ENCODE measurements around the gene NUDCD2. TPM values are rescaled to one million over a fixed set of nuclear protein-coding genes. Genes with fewer than 3 reads are reported as not detected.

Gene NUDCD2
- total RNA-seq, 1 experiment from 2014 or later, result 44.9 TPM

- Mint-ChIP-seq H3K9me3 (ENCODE audit: low read depth, unreplicated experiment) (peaks cover 3% of the 10 kb centered on the region), H3K4me1 (ENCODE audit: low read depth, unreplicated experiment) (no peaks in the 10 kb centered on the region), H3K36me3 (ENCODE audit: insufficient read depth, unreplicated experiment) (peaks cover 2% of the 10 kb centered on the region), H3K4me3 (ENCODE audit: low read depth, unreplicated experiment) (no peak overlapping the region), H3K27me3 (ENCODE audit: unreplicated experiment) (no peaks in the 10 kb centered on the region), H3K27ac (ENCODE audit: unreplicated experiment) (no peak overlapping the region)
- intact Hi-C loops (cut with micrococcal nuclease; ENCODE audit: unreplicated experiment), result no loop called here
- no TSS peak for BruUV-seq (replicated peaks)
- no peak for DNase-seq
- CTCF ChIA-PET, result interaction anchor here (0.6 kb wide), 1 partner anchor 58 kb away, joined by 3 read pairs; no protein-coding TSS in a partner anchor
- TF ChIP-seq CTCF (IDR thresholded peaks at IDR 0.05; ENCODE audit: unreplicated experiment), result no peak
These were observed 36.4 kb upstream of the NUDCD2 start for GRCh38 chr5:163496286-163496685.

- H3K36me3 Mint-ChIP-seq (ENCODE audit: insufficient read depth, unreplicated experiment), result peaks cover 20% of the 10 kb centered on the region
- H3K27ac Mint-ChIP-seq (ENCODE audit: unreplicated experiment), result no peak overlapping the region
- BruUV-seq (replicated peaks), result no TSS peak
- no peak for DNase-seq
- no peak overlapping the region for H3K4me3 Mint-ChIP-seq (ENCODE audit: low read depth, unreplicated experiment)
- CTCF ChIA-PET, result no interaction called here
- intact Hi-C loops (cut with micrococcal nuclease; ENCODE audit: unreplicated experiment), result no loop called here
- H3K27me3 Mint-ChIP-seq (ENCODE audit: unreplicated experiment), result no peaks in the 10 kb centered on the region
- H3K9me3 Mint-ChIP-seq (ENCODE audit: low read depth, unreplicated experiment), result no peaks in the 10 kb centered on the region
- TF ChIP-seq CTCF (IDR thresholded peaks at IDR 0.05; ENCODE audit: unreplicated experiment), result no peak
- no peaks in the 10 kb centered on the region for H3K4me1 Mint-ChIP-seq (ENCODE audit: low read depth, unreplicated experiment)
These were observed 29.8 kb upstream of the NUDCD2 start for GRCh38 chr5:163489745-163490075.

- no peak for TF ChIP-seq CTCF (IDR thresholded peaks at IDR 0.05; ENCODE audit: unreplicated experiment)
- CTCF ChIA-PET, result no interaction called here
- H3K27ac Mint-ChIP-seq (ENCODE audit: unreplicated experiment), result no peak overlapping the region
- H3K27me3 Mint-ChIP-seq (ENCODE audit: unreplicated experiment), result no peaks in the 10 kb centered on the region
- DNase-seq, result no peak
- intact Hi-C loops (cut with micrococcal nuclease; ENCODE audit: unreplicated experiment), result no loop called here
- no TSS peak for BruUV-seq (replicated peaks)
- H3K4me3 Mint-ChIP-seq (ENCODE audit: low read depth, unreplicated experiment), result no peak overlapping the region
- no peaks in the 10 kb centered on the region for H3K4me1 Mint-ChIP-seq (ENCODE audit: low read depth, unreplicated experiment)
- peaks cover 20% of the 10 kb centered on the region for H3K36me3 Mint-ChIP-seq (ENCODE audit: insufficient read depth, unreplicated experiment)
- no peaks in the 10 kb centered on the region for H3K9me3 Mint-ChIP-seq (ENCODE audit: low read depth, unreplicated experiment)
These were observed 29.3 kb upstream of the NUDCD2 start for GRCh38 chr5:163489055-163489744.

GRCh38 chr5:163478982-163479271, 19.0 kb upstream of the NUDCD2 start:
- DNase-seq, result no peak
- Mint-ChIP-seq H3K36me3 (ENCODE audit: insufficient read depth, unreplicated experiment) (peaks cover 10% of the 10 kb centered on the region), H3K9me3 (ENCODE audit: low read depth, unreplicated experiment) (no peaks in the 10 kb centered on the region), H3K27ac (ENCODE audit: unreplicated experiment) (no peak overlapping the region), H3K4me1 (ENCODE audit: low read depth, unreplicated experiment) (no peaks in the 10 kb centered on the region), H3K27me3 (ENCODE audit: unreplicated experiment) (no peaks in the 10 kb centered on the region), H3K4me3 (ENCODE audit: low read depth, unreplicated experiment) (no peak overlapping the region)
- BruUV-seq (replicated peaks), result no TSS peak
- intact Hi-C loops (cut with micrococcal nuclease; ENCODE audit: unreplicated experiment), result no loop called here
- TF ChIP-seq CTCF (IDR thresholded peaks at IDR 0.05; ENCODE audit: unreplicated experiment), result no peak
- CTCF ChIA-PET, result interaction anchor here (2.1 kb wide), 1 partner anchor 18 kb away, joined by 7 read pairs; the partner anchor contains the start of genes HMMR and NUDCD2

All from Calu3 (cell line).